ENCODE measurements around the gene LILRB5.
"Not testable (repeated sequence)": the region's sequence is repeated elsewhere in the genome, so short reads cannot be mapped to it uniquely, and the experiment has no call there.

Gene LILRB5

DNA sequence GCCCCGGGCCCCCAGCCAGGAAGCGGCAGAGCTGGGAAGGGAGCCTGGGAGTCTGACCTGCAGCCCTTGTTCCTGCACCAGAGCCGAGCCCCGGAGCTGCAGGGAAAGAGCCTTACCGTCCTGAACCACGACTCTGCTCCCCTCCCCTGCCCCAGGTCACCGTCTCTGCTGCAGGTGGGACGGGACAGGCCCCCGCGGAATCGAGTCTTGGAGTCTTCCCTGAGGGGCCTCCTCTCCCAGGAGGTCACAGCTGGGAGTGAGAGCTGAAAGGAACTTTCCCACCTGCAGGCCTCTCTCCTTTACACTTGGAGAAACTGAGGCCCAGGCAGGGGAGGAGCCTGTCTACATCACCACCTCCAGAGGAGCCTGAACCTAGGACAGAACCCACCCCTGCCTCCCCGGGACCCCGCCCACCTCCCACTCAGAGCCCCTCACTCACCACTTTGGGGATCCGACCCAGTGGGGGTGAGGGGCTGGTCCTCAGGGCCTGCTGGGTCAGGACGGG, 20.1 kb upstream of the LILRB5 start:
- DNase-seq (ENCODE audit: low spot score): not testable (repeated sequence)

DNA sequence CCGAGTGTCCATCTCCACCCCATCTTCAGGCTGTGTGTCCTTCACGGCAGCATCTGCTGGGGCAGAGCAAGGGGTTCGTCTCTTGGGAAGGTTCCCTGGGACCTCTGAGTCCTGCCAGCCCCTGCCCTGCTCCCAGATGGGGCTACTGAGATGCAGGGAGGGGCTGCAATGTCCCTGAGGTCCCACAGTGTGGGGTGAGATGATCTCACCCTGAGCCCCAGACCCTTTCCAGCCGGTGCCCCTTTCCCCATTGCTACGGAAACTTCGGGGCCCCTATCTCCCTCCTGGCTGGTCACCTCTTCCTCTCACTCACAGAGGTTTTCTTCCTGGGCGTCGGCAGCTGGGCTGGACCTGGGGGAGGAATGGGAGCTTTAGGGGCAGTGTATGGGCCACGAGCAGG, 18.9 kb upstream of the LILRB5 start:
- DNase-seq (ENCODE audit: low spot score): no peak

DNA sequence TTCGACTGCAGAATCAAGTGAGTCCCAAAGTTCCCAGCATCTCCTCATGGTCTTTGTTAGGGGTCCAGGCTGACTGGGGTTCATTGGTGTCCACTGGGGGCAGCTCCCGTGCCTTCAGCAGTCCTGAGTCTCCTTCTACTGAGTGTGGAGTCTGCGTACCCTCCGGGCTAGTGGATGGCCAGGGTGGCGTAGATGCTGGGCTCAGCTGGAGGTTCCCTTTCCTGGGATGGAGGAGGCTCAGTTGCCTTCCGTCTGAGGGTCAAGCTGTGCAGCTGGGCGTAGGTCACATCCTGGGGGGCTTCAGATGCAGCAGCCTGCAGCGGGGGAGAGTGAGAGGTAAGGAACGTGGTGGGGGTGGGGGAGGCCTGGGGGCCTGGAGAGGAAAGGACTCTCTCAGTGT, 17.4 kb upstream of the LILRB5 start:
- not testable (repeated sequence) for DNase-seq (ENCODE audit: low spot score)

DNA sequence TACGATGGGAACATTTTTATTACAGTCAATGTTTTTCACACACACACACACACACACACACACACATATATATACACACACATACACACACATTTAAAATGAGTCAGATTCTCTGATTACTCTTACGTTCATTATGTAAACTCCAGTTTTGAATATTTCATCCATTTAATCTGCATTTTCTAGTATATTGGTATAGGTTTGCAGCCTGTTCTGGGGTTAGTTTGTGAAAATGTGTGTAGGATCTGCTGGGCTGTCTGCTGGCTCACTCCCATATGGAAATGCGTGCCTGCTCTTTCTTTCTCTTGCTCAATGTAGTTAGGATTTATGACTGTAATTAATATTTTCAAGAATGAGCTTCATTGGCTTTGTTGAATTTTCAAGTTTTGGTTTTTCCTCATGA, 16.7 kb upstream of the LILRB5 start:
- DNase-seq (ENCODE audit: low spot score): no peak

DNA sequence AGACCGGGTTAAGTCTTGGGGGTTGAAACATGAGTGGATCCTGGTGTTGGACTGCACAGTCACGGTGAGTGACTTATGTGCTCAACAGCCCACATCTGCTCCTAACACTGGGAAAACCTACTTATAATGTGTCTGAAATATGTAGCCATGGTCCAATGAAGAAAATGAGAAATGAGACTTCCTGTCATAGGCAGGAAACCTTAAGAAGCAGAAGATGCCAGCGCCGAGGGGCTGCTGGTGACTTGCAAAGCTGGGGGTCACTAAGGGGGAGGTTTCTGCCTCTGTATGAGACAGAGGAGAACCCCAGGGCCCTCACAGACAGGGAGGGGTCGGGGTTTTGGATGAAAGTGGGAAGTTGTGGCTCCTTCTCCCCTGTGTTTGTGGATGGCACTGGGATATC, 15.1 kb upstream of the LILRB5 start:
- not testable (repeated sequence) for DNase-seq (ENCODE audit: low spot score)

DNA sequence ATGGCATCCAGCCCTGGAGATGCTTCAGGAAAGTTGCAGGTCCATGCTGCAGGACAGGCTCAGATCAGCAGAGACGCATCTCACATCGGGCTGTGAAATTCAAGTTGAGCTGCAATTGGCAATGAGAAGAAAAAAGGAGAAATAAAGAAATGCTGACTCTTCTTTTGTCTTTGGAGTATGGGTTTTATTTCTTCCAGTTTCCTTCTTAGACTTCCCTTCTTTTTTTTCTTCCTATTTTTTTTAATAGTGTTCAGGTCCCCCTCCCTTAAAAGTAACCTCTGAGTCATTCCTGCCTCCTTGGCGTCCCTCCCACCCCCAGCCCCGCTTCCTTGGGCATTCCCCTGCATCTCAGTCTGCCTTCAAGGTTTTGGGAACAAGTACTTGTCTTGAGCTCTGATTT, 14.5 kb upstream of the LILRB5 start:
- DNase-seq (ENCODE audit: low spot score): not testable (repeated sequence)

DNA sequence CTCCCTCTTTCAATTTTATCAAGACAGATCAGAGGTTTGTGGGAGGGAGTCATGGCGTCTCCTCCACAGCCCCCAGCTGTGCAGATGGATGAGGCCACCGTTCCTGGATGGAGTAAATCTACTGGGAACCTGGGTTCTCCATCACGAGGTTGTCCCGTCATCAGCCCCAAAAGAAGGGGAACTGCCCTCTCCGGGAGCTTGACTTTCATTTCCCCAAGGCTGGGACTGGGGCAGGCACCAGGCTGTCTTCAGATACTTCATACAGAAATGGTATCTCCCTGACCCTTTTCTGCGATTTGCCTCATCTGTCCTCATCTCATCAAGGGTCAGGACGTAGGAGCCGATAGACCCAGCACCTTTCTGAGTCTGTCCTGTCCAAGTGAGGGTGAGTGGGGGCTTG, 14.0 kb upstream of the LILRB5 start:
- no peak for DNase-seq (ENCODE audit: low spot score)

DNA sequence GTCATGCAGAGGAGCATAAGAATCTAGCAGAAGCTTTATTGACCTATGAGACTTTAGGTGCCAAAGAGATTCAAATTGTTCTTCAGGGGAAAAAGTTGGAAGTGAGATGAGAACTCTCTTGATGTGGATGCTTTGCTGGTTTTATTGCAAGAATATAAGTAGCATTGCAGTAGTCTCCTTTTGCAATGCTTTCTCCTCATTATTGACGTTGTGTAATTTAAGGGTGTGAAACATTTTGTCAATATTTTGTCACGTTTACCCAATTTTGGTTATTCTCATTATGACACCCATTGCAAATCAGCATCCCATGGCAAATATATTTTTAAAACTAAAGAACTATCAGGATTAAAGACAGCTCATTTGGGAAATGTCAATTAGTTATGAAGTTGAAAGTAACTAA, 11.9 kb upstream of the LILRB5 start:
- no peak for DNase-seq (ENCODE audit: low spot score)

DNA sequence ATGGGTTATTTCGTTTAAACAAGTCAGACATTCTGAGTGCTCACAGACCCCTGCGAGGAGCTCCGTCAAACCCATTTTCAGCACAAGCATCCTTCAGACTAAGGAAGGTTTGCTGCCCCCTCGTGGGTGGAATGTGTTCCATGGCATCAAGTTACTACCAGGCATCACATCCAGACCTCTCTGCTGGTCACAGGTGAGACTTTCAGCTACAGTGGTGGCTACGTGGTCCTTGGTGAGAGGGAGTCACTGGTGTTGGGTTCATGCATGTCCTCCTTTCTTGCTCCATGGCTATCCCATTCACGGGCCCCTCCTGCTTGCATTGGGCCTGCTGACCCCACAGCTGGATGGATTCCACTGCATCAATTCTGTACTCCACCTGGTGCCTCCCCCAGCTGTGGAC, 9.1 kb upstream of the LILRB5 start:
- DNase-seq (ENCODE audit: low spot score): peak; percentile 52

DNA sequence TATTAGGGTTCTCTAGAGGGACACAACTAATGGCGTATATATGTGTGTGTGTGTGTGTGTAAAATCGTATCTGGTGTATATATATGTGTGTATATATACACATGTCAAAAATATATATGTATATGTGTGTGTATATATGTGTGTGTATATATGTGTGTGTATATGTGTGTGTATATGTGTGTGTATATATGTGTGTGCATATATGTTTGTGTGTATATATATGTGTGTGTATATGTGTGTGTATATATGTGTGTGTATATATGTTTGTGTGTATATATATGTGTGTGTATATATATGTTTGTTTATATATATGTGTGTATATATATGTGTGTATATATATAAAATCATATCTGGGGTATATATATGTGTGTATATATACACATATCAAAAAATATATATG, 5.4 kb upstream of the LILRB5 start:
- no peak for DNase-seq (ENCODE audit: low spot score)

DNA sequence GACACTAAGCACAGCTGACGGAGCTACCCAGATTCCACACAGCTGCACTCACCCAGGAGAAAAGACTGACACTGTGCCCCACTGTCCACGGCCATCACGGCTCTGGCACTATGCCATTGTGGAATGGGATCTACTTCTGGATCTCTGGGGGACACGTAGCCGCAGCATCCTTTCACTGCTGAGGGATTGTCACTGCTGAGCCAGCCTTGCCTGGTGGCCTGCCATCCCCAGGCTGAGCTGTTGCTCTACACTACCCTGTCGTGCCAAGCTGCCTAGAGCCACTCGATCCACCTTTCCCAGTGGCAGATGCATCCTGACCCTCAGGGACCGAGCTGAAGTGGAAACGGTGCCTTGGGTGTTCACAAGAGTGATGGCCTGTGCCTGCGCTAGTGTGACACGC, 5.0 kb upstream of the LILRB5 start:
- no peak for DNase-seq (ENCODE audit: low spot score)

DNA sequence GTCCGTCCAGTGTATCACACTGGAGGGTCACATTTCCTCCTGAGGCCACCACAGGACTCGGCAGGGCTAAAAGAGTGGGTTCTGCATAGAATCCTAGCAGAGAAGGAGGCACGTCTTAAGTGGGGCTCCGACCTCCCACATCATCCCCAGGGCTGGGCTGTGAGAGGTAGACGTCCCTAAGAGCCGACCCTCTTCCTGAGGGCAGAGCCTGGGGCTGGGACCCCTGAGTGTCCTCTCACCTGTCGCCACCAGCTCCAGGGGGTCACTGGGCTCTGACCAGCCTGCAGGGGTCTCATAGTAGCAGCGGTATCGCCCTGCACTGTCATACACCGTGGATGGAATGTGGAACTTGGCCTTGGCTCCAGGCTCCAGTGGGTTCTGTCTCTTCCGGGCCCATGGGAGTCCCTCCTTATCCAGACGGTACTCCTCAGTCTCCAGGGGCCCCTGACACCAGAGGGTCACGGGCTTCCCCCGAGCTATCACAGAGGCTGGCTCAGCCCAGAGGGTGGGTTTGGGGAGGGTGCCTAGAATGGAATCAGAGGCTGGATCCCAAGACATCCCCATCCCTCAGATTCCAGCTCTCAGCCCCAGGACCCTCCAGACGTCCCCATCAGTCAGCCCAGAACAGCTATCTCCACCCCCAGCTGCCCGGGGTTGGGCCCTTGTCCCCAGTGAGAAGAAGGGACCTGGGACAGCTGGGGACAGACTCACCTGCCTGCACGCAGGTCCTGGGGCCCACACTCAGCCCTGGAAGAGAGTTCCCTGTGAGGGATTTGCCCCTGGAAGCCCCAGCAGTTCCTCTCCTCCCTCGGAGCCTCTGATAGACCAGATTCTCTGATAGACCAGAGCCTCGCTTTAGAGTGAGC, 590 bp downstream of the LILRB5 start:
- DNase-seq (ENCODE audit: low spot score): no peak

DNA sequence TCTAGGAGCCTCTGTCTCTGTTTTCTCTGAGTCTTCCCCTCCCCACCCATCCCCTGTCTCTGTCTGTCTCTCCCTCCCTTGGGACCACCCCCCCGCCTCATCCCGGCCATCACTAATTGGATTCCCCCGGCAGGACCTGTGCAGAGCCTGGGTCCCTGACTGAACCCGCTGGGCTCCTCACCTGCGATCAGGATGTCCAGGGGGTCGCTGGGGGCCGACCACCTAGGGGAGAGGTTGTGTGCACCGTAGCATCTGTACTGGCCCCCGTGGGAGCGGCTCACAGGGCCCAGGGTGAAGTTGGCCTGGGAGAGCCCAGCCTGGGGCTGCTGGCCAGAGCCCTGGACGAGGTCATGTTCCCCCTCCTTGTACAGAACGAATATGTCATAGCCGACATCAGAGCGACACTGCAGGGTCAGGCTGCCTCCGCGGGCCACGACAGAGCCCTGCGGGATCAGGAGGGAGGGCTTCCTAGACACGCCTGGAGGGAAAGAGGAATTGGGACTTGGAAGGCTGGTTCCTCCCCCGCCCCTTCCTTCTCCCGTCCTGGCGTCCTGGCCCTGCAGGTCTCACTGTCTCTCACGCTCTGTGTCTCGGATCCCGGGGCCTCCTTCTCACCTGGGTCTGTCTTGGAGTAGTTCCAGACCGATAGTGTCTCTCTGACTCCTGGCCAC, 1.8 kb downstream of the LILRB5 start:
- no peak for DNase-seq (ENCODE audit: low spot score)

DNA sequence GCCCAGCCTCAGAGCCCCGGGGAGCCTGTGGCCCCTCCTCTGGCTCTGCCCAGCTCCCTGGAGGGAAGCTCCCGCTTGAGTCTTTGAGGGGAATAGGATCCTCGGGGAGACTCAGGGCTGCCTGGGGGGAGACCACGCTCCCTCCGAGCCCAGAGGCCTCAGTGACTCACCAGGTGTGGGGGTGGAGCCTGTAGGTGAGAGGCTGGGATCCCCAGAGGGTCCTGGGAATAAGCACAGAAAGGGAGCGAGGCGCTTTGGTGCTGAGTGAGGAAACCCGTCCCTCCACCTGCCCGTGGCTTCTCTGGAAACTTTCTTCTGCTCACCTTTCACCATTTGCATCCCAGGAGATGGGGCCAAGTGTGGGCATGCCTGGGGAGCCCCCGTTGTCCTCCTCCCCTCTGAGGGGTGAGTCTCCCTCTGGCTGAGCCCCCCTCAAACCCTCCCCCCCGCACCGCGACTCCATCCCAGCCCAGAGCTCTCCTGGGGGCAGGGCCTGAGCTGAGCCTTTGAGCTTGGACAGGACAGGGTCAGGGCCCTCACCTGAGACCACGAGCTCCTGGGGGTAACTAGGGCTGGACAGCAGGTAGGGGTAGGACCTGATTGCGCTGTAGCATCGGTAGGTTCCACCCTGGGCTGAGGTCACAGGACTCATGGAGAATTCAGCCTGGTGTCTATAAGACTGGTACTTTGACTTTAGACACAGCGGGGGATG, 2.7 kb downstream of the LILRB5 start:
- DNase-seq (ENCODE audit: low spot score): no peak

DNA sequence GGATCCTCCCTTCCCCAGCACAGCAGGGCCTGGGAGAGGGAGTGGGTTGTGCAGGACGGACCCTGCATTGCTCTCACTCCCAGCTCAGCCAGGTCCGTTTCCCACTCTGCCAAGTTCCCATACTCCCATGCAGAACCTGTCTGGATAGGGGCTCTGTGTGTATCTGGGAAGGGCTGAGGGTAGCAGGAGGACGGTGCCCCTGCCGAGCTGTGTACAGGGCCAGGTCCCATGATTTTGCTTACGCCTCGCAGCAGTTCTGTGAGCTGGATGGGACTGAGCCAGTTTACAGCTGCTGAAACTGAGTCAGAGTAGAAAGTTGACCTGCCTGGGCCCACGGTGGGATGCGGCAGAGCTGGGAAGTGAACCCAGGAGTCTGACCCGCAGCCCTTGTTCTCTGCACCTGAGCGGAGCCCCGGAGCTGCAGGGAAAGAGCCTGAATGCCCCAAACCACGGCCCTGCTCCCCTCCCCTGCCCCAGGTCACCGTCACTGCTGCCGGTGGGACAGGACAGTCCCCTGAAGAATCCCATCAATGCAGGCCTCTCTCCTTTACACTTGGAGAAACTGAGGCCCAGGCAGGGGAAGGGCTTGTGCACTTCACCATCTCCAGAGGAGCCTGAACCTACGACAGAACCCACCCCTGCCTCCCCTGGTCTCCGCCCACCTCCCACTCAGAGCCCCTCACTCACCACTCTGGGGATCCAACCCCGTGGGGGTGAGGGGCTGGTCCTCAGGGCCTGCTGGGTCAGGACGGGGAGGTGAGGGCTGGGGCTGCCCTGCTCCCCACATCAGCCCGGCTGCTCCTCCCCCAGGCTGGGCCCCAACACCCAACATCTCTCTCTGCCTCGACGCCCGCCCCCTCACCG, 3.5 kb downstream of the LILRB5 start:
- DNase-seq (ENCODE audit: low spot score): no peak

DNA sequence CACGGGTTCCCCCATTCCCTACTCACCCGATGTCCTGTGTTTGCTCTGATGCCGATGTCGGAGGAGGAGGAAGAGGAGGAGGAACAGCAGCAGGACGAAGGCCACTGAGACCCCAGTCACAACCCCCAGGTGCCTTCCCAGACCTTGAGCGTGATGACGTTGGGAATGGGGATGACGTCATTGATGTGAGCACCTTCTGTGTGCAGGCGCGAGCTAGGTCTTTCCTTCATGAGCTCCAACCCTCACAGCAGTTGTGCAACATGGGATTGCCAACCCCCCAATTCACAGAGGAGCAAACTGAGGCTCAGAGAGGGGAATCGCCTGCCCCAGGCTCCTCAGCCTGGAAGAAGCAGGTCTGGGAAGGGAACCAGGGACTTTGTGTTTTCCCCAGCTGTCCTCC, 4.2 kb downstream of the LILRB5 start:
- DNase-seq (ENCODE audit: low spot score): no peak

DNA sequence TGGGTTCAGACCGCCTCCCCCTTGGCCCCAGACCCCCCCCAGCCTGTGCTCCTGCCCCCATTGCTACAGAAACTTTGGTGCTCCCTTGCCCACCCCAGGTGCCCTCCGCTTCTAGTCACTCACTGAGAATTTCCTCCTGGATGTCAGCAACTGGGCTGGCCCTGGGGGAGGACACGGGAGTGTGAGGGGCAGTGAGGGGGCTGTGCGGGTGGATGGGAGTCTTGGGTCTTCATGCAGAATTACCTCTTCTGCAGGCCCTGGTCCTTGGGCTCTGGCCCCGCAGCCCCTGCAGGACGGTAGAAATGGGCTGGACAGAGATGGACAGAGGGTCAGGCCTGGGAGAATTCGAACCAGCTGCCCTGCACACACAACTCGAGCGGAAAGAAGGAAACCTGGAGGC, 4.8 kb downstream of the LILRB5 start:
- no peak for DNase-seq (ENCODE audit: low spot score)

DNA sequence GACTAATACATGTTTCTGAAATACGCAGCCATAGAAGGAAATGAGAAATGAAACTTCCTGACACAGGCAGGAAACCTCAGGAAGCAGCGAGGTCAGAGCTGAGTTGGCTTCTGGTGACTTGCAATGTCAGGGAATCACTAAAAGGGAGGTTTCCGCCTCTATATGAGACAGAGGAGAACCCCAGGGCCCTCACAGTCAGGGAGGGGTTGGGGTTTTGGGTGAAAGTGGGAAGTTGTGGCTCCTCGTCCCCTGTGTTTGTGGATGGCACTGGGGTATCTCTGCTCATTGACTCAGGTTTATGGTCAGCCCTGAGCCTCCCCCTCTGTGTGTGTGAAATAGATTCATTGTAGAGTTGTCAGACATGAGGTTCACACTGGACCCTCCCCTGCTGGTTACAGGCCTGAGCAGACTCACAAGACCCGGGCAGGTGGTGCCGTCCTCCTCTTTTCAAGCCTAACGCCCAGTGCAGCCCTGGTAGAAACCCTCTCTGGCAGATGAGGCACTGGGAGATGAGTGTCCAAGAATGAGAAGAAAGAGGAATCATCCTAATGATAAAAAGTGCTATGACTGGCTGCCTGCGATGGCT, 9.0 kb downstream of the LILRB5 start:
- DNase-seq (ENCODE audit: low spot score): no peak

DNA sequence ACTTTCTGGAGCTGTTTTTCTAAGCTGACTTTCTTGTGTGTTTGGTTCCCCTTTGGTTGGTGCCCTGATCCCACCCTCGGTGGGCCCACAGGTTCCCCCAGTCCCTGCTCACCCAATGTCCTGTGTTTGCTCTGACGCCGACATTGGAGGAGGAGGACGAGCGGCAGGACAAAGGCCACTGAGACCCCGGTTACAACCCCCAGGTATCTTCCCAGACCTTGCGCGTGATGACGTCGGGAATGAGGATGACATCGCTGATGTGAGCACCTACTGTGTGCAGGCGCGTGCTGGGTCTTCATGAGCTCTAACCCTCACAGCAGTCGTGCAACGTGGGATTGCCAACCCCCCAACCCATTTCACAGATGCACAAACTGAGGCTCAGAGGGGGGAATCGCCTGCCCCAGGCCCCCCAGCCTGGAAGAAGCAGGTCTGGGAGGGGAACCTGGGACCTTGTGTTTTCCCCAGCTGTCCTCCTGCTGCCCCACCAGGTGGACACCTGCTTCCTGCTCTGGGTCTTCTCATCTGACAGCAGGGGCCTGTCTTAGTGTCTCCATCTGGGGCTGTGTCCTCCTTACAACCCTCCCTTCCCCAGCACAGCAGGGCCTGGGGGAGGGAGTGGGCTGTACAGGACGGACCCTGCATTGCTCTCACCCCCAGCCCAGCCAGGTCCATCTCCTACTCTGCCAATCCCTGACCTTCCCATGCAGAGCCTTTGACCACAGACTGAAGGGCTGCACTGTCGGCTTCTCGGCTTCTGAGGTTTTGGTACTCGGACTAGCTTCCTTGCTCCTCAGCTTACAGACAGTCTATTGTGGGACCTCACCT, 9.8 kb downstream of the LILRB5 start:
- DNase-seq (ENCODE audit: low spot score): no peak

DNA sequence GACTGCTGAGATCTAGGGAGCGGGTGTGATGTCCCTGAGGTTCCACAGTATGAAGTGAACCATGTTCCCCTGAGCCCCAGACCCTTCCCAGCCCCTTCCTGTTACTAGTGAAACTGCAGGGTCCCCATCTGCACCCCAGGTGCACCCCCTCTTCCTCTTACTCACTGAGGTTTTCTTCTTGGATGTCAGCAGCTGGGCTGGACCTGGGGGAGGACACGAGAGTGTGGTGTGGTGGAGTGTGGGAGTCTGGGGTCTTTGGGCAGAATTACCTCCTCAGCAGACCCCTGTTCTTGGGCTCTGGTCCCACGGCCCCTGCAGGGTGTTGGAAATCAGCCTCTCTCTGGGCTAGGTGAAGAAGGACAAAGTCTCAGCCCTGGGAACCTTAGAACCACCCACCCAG, 11.1 kb downstream of the LILRB5 start:
- DNase-seq (ENCODE audit: low spot score): no peak

All from SK-N-DZ (cell line).